Large intestine (tissue), 3 donors: ENCODE data around the gene KLF15. TPM values are rescaled to one million over a fixed set of nuclear protein-coding genes. Genes with fewer than 3 reads are reported as not detected.
A peak's percentile ranks its signal among the peaks of the same experiment; 100 is the strongest.

ENCODE experiments used
- DNase-seq, 2 donors: peaks; one replicate each; pipeline versions ENCODE4 v3.0.0 to v3.0.0-alpha.2; 2013
- H3K27ac ChIP-seq: one replicate; pipeline ENCODE4 v1.5.1; 2013; ENCODE audit warnings: low read length
- H3K27me3 ChIP-seq: 2 replicates; pipeline ENCODE4 v1.6.1; 2013; ENCODE audit warnings: low read length; ENCODE audit not compliant: control insufficient read depth, insufficient read depth
- H3K36me3 ChIP-seq: 2 replicates; pipeline ENCODE4 v1.6.1; 2013; ENCODE audit warnings: low read length; ENCODE audit not compliant: control insufficient read depth, insufficient read depth
- H3K4me1 ChIP-seq: one replicate; pipeline ENCODE4 v1.6.1; 2013; ENCODE audit warnings: low read length; ENCODE audit not compliant: control insufficient read depth, insufficient read depth
- H3K4me3 ChIP-seq: one replicate; pipeline ENCODE4 v1.5.1; 2013; ENCODE audit warnings: low read length
- H3K9me3 ChIP-seq: one replicate; pipeline ENCODE4 v1.6.1; 2013; ENCODE audit warnings: mild to moderate bottlenecking, low read depth, low read length, moderate library complexity; ENCODE audit not compliant: control insufficient read depth
- WGBS: methylation state at CpG from one replicate; pipeline ENCODE4 v1.1.5; 2013; ENCODE audit warnings: low lambda C conversion rate; ENCODE audit not compliant: insufficient coverage; 5-methylcytosine and 5-hydroxymethylcytosine counted together
- polyA plus RNA-seq: library from polyadenylated mRNA; unstranded; fragments of 120-200 nt; gene quantifications from one replicate; pipeline ENCODE4 v1.2.1, GENCODE V29; 2013

The KLF15 gene
- polyA plus RNA-seq, 1 donor, result 1.4 TPM

- H3K36me3 ChIP-seq, result no peaks in the 10 kb centered on the region
- no peak overlapping the region for H3K4me3 ChIP-seq
- H3K9me3 ChIP-seq, result no peaks in the 10 kb centered on the region
- WGBS, result no CpG with 5 or more reads among the region's 13 CpGs
- DNase-seq, result no peak
- H3K27me3 ChIP-seq, result peaks cover 27% of the 10 kb centered on the region
- no peak overlapping the region for H3K27ac ChIP-seq
- no peaks in the 10 kb centered on the region for H3K4me1 ChIP-seq
These were observed 40.6 kb upstream of the KLF15 start for GRCh38 chr3:126397610-126398422.

GRCh38 chr3:126396536-126396935 is 39.3 kb upstream of the KLF15 start:
- Histone ChIP-seq H3K27me3 (peaks cover 34% of the 10 kb centered on the region), H3K36me3 (no peaks in the 10 kb centered on the region), H3K27ac (no peak overlapping the region), H3K4me3 (no peak overlapping the region), H3K4me1 (no peaks in the 10 kb centered on the region), H3K9me3 (no peaks in the 10 kb centered on the region)
- no peak for DNase-seq
- WGBS, result no CpG with 5 or more reads among the region's 5 CpGs

- no CpG with 5 or more reads among the region's 6 CpGs for WGBS
- no peak overlapping the region for H3K4me3 ChIP-seq
- DNase-seq, result no peak
These were observed 38.8 kb upstream of the KLF15 start for GRCh38 chr3:126395846-126396513.

GRCh38 chr3:126394977-126395321 is 37.7 kb upstream of the KLF15 start:
- H3K4me3 ChIP-seq, result no peak overlapping the region
- H3K4me1 ChIP-seq, result no peaks in the 10 kb centered on the region
- H3K36me3 ChIP-seq, result no peaks in the 10 kb centered on the region
- H3K27me3 ChIP-seq, result peaks cover 39% of the 10 kb centered on the region
- WGBS, result no CpG with 5 or more reads among the region's 30 CpGs
- DNase-seq, result no peak
- H3K9me3 ChIP-seq, result no peaks in the 10 kb centered on the region
- no peak overlapping the region for H3K27ac ChIP-seq

More at GRCh38 chr3:126395846-126396513, 38.8 kb upstream of the KLF15 start:
- no peaks in the 10 kb centered on the region for H3K9me3 ChIP-seq
- H3K27ac ChIP-seq, result no peak overlapping the region
- H3K27me3 ChIP-seq, result peaks cover 38% of the 10 kb centered on the region
- H3K36me3 ChIP-seq, result no peaks in the 10 kb centered on the region
- H3K4me1 ChIP-seq, result no peaks in the 10 kb centered on the region

GRCh38 chr3:126394179-126394976 is 37.2 kb upstream of the KLF15 start, which contains the start of gene CFAP100:
Gene CFAP100 (plus strand): TSS chr3:126394909. CDS start chr3:126396001, 1,092 bp downstream.
- Histone ChIP-seq H3K36me3 (no peaks in the 10 kb centered on the region), H3K27me3 (peaks cover 41% of the 10 kb centered on the region), H3K27ac (no peak within 1 kb of the TSS), H3K9me3 (no peaks in the 10 kb centered on the region), H3K4me1 (no peaks in the 10 kb centered on the region), H3K4me3 (no peak within 1 kb of the TSS)
- peak; percentile 25 to 59 for DNase-seq
- no CpG with 5 or more reads among the region's 43 CpGs for WGBS

- DNase-seq, result no peak
- peaks cover 42% of the 10 kb centered on the region for H3K27me3 ChIP-seq
- H3K4me1 ChIP-seq, result no peaks in the 10 kb centered on the region
- H3K36me3 ChIP-seq, result no peaks in the 10 kb centered on the region
- H3K9me3 ChIP-seq, result no peaks in the 10 kb centered on the region
- H3K4me3 ChIP-seq, result no peak overlapping the region
- no CpG with 5 or more reads among the region's 4 CpGs for WGBS
- H3K27ac ChIP-seq, result no peak overlapping the region
These were observed 36.4 kb upstream of the KLF15 start for GRCh38 chr3:126393563-126393962.

GRCh38 chr3:126392246-126392645 is 35.0 kb upstream of the KLF15 start:
- no peak for DNase-seq
- no peak overlapping the region for H3K27ac ChIP-seq
- peaks cover 42% of the 10 kb centered on the region for H3K27me3 ChIP-seq
- H3K4me1 ChIP-seq, result no peaks in the 10 kb centered on the region
- no peak overlapping the region for H3K4me3 ChIP-seq
- H3K9me3 ChIP-seq, result no peaks in the 10 kb centered on the region
- no peaks in the 10 kb centered on the region for H3K36me3 ChIP-seq
- WGBS, result no CpG with 5 or more reads among the region's 12 CpGs

- H3K36me3 ChIP-seq, result no peaks in the 10 kb centered on the region
- peaks cover 42% of the 10 kb centered on the region for H3K27me3 ChIP-seq
- DNase-seq, result no peak
- no peak overlapping the region for H3K4me3 ChIP-seq
- no CpG with 5 or more reads among the region's 1 CpG for WGBS
- no peak overlapping the region for H3K27ac ChIP-seq
- H3K9me3 ChIP-seq, result no peaks in the 10 kb centered on the region
- H3K4me1 ChIP-seq, result no peaks in the 10 kb centered on the region
These were observed 34.4 kb upstream of the KLF15 start for GRCh38 chr3:126391631-126392030.

GRCh38 chr3:126390751-126391150 is 33.5 kb upstream of the KLF15 start:
- Histone ChIP-seq H3K4me1 (no peaks in the 10 kb centered on the region), H3K36me3 (no peaks in the 10 kb centered on the region), H3K4me3 (no peak overlapping the region), H3K9me3 (no peaks in the 10 kb centered on the region), H3K27ac (no peak overlapping the region), H3K27me3 (peaks cover 41% of the 10 kb centered on the region)
- WGBS, result 92% methylated on average over 2 of the region's 4 CpGs
- no peak for DNase-seq

GRCh38 chr3:126390201-126390600 is 33.0 kb upstream of the KLF15 start:
- DNase-seq, result no peak
- Histone ChIP-seq H3K27ac (no peak overlapping the region), H3K4me3 (no peak overlapping the region), H3K9me3 (no peaks in the 10 kb centered on the region), H3K4me1 (no peaks in the 10 kb centered on the region), H3K36me3 (no peaks in the 10 kb centered on the region), H3K27me3 (peaks cover 35% of the 10 kb centered on the region)
- 83% methylated on average over 1 of the region's 15 CpGs for WGBS
